Activated naive CD4-positive, alpha-beta T cell (primary cell): Measurements from ENCODE around the gene KLHDC4.
"Not testable (repeated sequence)": the region's sequence is repeated elsewhere in the genome, so short reads cannot be mapped to it uniquely, and the experiment has no call there.

Source experiments
- DNase-seq, 4 experiments: peaks; one replicate each; lab custom pipeline; 2025; lab: John Stamatoyannopoulos, UW

The KLHDC4 gene

DNA sequence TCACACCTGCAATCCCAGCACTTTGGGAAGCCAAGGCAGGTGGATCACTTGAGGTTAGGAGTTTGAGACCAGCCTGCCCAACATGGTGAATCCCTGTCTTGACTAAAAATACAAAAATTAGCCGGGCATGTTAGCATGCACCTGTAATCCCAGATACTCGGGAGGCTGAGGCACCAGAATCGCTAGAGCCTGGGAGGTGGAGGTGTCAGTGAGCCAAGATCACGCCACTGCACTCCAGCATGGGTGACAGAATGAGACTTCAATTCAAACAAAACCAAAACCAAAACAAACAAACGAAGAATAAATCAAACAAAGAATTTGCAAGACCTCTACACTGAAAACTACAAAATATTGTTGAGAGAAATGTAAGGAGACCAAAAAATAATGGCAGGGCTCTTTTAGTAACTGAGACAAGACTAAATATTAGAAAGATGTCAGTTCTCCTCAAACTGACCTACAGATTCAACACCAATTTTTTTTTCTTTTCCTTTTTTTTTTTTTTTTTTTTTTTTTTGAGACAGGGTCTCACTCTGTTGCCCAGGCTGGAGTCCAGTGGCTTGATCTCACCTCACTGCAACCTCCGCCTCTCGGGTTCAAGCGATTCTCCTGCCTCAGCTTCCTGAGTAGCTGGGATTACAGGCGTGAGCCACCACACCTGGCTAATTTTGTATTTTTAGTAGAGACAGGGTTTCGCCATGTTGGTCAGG lies 23.1 kb upstream of the KLHDC4 start:
- DNase-seq: not testable (repeated sequence)

GRCh38 chr16:87787451-87788091 lies 21.8 kb upstream of the KLHDC4 start:
- DNase-seq: not testable (repeated sequence)

DNA sequence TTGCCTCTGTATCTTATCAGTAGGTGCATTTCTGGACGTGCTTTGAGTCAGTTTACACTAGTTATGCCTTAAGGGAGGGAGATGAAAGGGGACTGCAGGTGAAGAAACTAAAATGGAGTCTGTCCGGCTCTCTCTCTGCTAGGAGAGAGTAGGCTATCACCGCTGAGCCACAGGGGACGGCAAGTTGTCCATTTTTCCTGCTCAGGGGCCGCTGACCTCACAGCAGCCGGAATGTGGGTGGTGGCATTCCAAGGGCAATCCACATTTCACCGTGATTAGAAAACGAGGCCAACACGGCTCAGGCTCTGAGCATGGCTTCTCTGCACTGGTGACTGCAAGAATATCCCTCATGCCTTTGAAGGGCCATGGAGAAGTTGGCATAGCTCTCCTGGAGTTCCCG lies 19.0 kb upstream of the KLHDC4 start:
- no peak for DNase-seq

DNA sequence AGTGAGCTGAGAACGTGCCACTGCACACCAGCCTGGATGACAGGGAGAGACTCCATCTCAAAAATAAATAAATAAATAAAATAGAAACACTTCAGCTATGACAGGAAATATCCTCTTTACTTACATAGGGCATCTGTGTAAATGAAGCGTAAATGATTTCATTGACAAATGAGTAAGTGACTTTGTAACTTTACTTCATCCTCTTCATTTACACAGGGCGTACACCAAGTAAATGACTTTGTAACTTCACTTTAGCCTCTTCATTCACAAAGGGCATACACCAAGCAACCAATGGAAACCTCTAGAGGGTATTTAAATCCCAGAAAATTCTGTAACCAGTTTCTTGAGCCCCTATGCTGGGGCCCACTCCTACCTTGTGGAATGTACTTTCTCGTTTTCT lies 16.2 kb upstream of the KLHDC4 start:
- no peak for DNase-seq

DNA sequence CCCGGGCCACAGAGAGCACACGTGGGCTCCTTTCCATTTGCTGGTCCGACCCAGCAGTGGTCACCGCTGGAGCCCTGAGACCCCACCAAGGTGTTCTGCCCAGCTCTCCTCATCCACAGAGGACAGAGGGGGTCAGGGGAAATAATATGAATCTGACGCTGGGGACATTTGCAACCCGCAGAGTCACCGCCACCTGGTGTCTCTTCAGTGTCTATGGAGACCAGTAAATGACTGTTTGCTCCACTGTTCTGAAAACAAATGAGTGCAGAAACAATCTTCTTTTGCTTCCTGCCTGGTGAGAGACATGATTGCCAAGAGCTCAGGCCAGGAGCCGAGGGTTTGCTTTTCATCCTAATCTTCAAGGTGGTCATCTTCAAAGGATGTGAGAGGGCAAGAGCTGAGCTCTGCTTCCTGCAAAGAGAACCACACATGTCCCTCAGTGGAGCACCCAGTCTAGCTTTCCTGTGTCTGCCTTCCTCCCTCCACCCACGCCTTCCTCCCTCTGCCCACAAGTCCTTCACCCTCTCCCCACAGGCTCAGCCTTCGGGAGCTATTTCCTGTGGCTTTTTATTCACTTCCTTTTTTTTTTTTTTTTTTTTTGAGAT lies 14.7 kb upstream of the KLHDC4 start:
- no peak for DNase-seq

DNA sequence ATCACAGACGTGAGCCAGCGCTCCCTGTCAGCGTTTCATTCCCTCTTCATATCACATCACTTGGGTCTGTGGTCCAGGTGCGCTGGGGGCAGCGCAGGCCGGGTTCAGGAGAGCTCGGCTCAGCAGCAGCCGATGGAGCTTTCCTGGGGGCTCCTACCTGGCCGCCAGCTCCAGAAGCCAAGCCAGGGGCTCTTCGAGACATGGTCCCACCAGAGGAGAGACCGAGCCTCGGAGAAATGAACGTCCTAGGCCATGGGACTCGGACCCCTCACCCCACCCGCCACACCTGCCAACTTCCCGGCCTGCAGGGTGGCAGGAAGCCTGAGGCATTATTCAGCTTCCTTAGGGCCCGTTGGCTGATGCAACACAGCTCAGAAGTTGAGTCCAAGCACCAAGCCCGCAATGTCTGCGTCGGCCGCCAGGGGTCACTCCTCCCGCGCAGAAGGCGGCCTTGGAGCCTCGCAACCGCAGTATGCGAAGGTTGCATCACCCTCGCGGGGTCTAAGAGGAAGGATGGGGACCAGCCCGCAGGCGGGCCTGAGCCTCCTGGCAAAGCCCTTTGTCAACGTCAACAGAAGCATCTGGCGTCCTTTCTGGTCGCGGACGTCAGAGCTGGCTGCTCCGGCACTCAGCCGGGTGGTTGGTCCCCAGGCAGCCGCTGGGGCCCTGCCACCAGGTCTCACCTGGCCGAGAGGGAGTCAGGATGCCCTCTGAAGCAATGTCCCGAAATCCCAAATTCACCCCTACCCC lies 13.2 kb upstream of the KLHDC4 start:
- DNase-seq: peak; percentile 87 to 96 (median 93)

DNA sequence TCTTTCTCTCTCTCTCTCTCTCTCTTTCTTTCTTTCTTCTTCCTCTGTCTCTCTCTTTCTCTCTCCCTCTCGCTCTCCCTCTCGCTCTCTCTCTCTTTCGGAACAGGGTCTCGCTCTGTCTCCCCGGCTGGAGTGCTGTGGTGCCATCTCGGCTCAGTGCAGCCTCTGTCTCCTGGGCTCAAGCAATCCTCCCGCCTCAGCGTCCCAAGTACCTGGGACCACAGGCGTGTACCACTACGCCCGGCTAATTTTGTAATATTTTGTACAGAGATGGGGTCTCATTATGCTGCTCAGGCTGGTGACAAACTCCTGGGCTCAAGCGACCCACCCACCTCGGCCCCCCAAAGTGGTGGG lies 12.7 kb upstream of the KLHDC4 start:
- no peak for DNase-seq

DNA sequence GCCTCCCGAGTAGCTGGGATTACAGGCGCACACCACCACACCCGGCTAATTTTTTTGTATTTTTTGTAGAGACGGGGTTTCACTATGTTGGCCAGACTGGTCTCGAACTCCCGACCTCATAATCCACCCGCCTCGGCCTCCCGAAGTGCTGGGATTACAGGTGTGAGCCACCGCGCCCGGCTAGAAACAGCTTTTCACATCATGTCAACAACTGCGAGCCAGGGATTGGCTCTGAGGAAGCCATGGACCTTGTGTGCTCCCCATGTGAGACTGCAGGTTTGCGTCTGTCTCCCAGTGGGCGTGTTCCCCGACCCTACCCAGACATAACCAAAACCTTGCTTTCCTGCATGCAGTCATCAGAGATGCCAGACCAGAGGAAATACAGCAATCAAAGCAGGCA lies 8.1 kb upstream of the KLHDC4 start:
- DNase-seq: not testable (repeated sequence)

- not testable (repeated sequence) for DNase-seq
Observed at GRCh38 chr16:87767456-87767855, 1.7 kb upstream of the KLHDC4 start.

DNA sequence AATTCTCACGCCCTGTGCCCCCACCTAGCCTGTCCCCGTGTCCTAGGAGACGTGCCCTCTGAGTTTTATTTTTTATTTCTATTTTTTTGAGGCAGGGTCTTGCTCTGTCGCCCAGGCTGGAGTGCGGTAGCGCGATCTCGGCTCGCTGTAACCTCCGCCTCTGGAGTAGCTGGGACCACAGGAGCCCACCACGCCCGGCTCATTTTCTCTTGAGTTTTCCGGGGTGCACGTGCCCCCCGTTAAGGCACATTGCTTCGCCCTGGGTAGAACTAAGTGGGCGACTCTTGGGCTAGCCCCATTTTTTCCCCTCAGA lies 655 bp upstream of the KLHDC4 start:
- DNase-seq: no peak

DNA sequence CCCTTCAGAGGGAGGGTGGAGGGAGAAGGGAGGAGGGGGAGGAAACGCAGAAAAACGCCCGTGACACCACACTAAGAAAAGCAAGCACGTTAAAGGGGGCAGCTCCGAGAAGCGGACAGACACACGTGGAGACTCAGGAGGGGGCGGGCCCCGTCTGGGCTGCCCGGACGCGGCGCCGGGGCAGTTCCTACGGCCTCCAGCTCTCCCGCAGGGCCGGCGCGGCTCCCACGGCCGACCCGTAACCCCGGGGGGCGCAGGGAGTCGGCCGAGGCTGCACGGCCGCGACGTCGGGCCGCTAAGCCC lies 362 bp downstream of the KLHDC4 start:
- peak in 1 of 4 experiments; percentile 23 for DNase-seq

GRCh38 chr16:87764600-87765472 lies 950 bp downstream of the KLHDC4 start:
- peak in 1 of 4 experiments; percentile 34 for DNase-seq

DNA sequence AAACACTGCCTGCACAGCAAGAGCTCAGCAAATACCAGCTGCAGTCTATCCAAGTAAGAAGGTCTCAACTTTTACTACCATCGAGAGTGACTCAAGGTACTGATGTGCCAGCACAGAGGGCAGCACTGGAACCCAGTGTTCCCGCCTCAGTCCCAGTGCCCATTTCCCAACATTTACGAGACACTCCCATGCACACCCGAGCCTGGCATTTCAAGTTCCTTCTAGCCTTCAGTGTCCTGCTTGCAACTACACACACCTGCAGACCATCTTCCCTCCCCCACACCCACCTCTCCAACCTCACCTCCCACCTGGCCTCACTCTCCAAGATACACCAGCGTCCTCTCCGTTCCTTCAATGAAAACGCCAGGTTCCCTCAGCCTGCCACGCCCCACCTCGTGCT lies 3.2 kb downstream of the KLHDC4 start:
- no peak for DNase-seq

GRCh38 chr16:87762071-87762571 lies 3.7 kb downstream of the KLHDC4 start:
- no peak for DNase-seq

- no peak for DNase-seq
Observed at GRCh38 chr16:87761060-87761459, 4.7 kb downstream of the KLHDC4 start.

GRCh38 chr16:87757841-87758426 lies 7.9 kb downstream of the KLHDC4 start:
- DNase-seq: no peak

DNA sequence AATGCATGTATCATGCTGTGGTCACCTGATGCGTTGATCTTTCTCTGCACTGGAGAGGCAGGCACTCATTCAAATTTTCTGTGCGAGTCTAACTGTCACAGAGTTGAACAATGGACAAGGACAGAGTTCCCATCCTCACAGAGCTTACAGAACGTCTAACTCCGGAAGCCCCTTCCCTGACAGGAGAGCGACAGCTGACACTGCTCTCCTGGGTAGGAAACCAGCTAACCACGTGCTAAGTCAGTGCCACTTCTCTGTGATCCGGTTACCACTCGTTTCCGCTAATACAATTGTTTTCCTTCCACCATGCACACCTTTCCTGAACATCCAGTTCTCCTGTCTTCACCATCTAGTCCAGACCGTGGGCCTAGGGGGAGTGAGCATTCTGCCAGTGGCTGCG lies 11.3 kb downstream of the KLHDC4 start:
- DNase-seq: no peak

GRCh38 chr16:87747626-87748414 lies 18.0 kb downstream of the KLHDC4 start:
- no peak for DNase-seq

DNA sequence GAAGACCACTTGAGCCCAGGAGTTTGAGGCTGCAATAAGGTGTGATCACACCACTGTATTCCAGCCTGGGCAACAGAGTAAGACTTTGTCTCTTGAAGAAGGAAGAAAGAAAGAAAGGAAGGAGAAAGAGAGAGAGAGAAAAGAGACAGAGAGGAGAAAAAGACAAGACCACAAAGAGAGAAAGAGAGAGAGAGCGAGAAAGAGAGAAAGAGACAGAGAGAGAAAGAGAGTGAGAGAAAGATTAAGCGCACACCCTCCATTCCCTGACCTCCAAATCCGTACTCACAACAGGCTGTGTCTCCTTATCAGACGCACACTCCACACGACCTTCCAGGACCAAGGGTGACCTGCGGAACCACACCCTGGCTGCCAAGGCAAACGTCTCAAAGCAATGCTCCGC lies 19.6 kb downstream of the KLHDC4 start:
- no peak for DNase-seq

DNA sequence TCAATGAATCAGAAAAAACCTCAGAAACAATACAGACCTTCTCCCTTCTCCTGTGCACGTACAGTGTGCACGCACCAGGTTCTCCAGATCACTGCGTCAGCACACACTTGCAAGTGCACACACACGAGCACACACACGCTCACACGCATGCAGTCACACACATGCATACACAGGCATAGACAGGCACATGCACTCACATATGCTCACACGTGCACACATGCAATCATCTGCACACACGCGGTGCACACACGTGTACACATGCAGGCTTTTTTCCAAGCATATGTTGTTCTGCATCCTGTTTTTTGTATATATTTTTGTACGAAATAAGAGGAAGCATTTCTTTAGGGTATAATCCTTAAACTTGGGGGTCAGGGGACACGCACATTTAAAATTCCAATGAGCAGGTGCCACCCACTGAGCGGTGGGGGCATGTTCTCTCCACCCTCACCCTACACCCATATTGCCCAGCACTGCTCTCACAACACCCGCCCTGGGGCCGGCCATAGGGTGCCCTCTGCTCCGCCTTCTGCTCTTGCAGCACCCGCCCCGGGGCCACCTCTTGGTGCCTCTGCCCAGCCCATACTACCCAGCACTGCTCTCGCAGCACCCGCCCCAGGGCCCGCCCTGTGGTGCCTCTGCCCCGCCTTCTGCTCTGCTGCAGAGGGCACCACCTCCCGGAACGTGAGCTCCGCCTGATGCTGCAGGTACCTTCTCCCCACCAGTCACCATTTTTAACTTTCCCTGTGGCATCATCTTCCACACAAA lies 20.9 kb downstream of the KLHDC4 start:
- no peak for DNase-seq
